Left forelimb (tissue), 1 donor: ENCODE results near the gene FAM50A.
"Not testable (repeated sequence)": the region's sequence is repeated elsewhere in the genome, so short reads cannot be mapped to it uniquely, and the experiment has no call there.

Experiments
- DNase-seq: peaks from one replicate; pipeline ENCODE4 v3.0.0-alpha.2; 2018; ENCODE audit warnings: low spot score

FAM50A gene, protein sequence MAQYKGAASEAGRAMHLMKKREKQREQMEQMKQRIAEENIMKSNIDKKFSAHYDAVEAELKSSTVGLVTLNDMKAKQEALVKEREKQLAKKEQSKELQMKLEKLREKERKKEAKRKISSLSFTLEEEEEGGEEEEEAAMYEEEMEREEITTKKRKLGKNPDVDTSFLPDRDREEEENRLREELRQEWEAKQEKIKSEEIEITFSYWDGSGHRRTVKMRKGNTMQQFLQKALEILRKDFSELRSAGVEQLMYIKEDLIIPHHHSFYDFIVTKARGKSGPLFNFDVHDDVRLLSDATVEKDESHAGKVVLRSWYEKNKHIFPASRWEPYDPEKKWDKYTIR

DNA sequence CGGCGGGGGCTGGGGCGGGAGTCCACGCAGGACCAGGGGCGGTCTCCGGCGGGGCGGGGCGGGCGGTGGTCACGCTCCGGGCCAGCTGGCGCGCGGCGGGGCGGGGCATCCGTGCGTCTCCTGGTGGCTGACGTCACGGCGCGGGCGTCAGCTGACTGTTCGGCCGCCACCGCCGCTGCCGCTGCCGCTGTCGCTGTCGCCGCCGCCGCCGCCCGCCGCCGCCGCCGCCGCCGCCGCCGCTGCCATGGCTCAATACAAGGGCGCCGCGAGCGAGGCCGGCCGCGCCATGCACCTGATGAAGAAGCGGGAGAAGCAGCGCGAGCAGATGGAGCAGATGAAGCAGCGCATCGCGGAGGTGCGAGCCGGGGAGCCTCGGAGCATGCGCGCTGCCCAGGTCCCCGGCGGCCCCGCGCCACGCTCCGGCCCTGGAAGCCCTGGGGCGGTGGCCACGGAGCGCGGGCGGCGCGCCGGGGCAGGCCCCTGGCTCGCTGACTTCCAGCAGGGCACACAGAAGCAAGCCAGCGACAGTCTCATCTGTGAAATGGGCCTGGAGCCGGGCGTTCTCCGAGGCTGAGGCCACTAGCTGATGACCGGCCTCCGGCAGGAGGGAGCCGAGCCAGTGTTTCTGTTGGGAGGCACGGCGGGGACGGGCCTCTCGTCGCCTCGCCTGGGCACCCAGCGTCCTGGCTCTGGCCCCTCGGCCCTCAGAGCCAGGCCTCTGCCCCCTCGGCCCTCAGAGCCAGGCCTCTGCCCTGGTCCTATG, at the start of gene FAM50A:
Gene FAM50A (plus strand): TSS at position 150 of the 763 bp plus-strand sequence. CDS start 95 bp downstream, at position 245.
- DNase-seq, result peak; percentile 81

DNA sequence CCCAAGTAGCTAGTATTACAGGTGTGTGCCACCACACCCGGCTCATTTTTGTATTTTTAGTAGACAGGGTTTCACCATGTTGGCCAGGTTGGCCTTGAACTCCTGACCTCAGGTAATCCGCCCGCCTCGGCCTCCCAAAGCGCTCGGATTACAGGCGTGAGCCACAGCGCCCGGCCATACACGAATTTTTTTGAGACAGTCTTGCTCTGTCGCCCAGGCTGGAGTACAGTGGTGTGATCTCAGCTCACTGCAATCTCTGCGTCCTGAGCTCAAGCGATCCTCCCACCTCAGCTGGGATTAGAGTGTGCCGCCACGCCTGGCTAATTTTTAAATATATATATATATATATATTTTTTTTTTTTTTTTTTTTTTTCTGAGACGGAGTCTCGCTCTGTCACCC, 47.6 kb upstream of the FAM50A start:
- DNase-seq, result not testable (repeated sequence)

DNA sequence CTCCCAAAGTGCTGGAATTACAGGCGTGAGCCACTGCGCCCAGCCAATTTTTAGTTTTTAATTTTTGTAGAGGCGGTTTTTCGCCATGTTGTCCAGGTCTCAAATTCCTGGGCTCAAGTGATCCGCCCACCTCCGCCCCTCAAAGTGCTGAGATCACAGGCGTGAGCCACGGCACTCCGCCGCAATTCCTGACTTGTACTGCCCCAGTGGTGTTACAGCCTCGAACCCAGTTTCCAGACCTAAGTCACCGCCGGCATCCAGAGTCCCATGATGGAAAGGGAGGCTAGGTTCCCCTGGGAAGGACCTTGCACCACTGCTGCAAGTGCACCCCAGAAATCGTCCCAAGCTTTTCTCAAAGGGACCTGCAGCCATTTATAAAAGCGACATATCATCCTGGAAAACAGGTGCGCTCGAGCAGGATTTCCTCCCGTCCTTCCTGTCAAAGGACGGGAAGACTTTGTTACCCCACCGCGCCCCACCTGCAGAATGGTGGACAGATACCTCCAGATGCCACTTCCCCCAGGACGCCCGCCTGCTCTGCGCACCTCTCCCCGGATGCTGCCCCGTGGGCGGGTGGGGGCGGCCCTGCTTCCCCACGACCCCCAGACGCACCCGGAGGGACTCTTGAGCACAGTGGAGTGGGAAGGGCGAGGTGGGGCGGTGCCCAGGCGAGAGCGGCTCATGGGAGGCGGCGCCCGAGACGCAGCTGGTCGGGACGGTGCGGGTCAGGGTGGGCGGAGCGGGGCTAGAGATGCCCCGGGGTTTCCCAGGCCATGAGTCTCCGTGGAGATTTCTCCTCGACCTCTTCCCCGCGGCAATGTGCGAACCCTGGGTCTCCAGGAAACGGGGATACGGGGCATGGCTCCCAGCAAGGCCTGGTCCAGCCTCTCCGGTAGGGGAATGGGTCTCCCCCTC, 46.7 kb upstream of the FAM50A start:
- DNase-seq, result peak; percentile 66

DNA sequence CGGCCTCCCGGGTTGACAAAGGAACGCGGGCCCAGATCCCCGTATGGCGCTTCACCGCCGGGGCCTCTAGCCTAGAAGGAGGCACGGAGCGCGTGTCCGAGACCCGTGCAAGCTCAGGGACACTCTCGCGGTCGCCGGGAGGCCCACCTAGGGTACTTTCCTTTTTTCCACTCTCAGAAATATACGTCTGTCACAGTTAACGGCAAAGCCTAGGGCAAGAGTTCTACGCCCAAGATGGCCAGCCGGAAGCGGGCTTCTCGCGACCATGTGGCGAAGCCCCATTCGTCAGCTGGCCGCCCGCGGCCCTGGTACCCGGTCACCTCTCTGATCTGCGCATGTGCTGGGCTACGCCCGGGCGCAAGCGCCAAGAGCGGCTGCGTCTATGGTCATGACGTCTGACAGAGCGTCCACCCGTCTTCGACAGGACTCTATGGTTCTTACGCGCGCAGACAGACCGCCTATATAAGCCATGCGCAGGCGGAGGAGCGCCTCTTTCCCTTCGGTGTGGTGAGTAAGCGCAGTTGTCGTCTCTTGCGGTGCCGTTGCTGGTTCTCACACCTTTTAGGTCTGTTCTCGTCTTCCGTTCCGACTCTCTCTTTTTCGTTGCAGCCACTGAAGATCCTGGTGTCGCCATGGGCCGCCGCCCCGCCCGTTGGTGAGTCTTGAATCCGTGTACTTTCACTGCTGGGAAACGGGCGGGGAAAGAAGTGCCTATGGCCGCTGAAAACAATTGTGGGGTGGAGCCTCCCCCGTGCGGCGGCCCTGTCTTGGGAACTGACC, 45.9 kb upstream of the FAM50A start, which contains the start of gene RPL10:
Gene RPL10 (plus strand): TSS at position 490 of the 780 bp plus-strand sequence. CDS start 143 bp downstream, at position 633.
- DNase-seq, result peak; percentile 94

DNA sequence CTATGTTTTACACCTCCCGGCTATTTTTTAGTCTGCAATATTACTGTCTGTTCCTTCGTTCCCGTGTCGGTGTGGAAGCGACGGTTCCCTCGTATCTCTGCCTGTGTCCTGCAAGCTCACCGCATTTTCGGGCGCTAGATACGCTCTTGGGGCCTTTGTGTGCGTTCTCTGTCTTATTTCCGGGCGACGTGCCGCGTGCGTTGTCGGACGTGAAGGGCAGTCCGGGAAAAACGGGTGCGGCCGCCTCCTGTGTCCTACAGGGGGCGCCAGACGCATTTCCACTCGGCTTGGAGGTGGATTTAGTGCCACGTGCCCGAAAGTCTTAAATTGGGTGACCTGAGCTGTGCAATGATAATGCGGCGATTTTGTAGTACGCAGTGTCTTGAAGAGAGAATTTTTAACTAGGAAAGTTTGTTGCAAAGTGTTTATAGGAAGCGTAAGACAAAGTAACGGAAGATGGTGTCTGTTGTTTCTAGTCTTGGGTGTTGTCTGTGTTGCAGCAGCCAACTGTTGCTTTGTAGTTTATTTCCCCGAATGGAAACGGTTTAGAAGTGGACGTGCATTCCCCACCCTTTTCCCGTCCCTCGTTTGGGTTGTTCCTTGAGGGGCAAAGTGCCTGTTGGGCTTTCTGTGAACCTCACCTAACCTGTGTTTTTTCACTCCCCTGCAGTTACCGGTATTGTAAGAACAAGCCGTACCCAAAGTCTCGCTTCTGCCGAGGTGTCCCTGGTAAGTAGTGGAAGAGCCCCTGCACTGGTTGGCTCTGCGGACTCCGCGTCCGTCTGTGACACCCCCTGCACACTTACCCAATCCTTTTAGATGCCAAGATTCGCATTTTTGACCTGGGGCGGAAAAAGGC, 45.0 kb upstream of the FAM50A start:
- peak; percentile 86 for DNase-seq

DNA sequence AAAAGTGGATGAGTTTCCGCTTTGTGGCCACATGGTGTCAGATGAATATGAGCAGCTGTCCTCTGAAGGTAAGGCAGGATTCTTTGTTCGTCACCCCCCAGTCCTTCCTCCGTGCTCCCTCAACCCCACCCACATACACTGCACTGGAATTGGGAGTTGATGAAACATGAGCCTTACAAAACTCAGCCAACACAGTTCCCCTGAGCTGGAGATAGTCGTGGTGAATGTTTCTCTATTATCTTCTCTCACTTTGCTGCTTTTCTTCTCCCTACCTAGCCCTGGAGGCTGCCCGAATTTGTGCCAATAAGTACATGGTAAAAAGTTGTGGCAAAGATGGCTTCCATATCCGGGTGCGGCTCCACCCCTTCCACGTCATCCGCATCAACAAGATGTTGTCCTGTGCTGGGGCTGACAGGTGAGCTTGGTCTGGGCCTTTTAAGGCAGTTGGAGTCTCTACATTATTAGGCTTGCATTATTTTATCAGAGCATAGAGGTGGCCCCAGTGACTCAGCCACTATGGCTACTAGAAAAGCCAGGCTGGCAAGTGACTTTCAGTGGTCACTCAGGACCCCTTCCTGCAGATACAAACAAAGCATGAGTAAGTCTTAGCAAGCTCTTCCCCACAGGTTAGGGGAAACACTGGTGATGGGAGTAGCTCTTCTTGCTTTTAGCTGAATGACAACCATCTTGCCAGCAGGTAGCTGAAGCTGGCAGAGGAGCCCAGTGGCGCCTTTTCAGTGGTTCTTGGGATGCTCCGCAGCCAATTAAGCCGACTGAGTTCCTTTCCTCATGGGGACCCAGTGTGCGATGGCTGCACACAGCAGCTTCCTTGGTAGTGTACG, 44.2 kb upstream of the FAM50A start:
- no peak for DNase-seq

DNA sequence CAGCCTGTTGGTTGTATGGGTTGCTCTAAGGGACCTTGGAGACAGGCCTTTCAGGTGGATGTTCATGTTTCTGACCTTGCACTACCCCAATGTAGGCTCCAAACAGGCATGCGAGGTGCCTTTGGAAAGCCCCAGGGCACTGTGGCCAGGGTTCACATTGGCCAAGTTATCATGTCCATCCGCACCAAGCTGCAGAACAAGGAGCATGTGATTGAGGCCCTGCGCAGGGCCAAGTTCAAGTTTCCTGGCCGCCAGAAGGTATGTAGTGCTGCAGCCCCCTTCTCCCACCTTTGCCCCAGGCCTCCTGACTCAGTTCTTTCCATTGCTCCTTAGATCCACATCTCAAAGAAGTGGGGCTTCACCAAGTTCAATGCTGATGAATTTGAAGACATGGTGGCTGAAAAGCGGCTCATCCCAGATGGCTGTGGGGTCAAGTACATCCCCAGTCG, 43.5 kb upstream of the FAM50A start:
- DNase-seq, result not testable (repeated sequence)

DNA sequence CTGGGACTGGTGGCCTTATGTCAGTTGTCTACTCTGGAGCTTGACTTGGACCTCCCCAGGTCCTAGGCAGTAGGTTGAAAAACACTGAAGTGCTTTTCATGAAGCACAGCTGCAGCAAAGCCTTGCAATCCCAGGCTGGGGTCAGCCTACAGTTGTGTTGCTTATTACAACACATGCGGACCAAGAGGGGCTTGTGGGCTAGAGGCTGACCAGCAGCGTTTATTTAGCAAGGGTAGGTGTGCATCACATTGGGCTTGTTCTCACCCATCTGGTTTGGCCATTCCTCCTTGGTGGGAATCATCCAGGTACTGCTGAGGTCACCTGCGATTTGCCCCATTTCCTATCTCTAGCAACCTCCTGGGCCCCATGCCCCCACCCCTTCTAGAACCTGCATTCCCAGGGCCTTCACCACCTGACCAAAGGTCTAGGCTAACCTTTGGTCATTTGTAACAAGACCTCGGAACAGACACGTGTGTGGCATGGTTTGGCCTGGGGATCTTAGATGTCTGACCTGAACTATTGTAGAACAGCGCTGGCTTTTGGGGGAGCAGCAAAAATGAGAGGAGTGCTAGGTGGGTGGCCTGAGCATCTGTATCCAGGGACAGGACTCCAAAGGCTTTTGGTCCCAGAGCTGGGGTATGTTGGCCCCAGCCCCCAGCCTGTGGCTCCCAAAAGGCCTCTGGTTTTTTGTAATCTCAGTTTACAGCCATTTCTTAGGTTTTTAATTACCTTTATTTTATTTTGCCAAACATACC, 42.7 kb upstream of the FAM50A start:
- DNase-seq, result no peak

DNA sequence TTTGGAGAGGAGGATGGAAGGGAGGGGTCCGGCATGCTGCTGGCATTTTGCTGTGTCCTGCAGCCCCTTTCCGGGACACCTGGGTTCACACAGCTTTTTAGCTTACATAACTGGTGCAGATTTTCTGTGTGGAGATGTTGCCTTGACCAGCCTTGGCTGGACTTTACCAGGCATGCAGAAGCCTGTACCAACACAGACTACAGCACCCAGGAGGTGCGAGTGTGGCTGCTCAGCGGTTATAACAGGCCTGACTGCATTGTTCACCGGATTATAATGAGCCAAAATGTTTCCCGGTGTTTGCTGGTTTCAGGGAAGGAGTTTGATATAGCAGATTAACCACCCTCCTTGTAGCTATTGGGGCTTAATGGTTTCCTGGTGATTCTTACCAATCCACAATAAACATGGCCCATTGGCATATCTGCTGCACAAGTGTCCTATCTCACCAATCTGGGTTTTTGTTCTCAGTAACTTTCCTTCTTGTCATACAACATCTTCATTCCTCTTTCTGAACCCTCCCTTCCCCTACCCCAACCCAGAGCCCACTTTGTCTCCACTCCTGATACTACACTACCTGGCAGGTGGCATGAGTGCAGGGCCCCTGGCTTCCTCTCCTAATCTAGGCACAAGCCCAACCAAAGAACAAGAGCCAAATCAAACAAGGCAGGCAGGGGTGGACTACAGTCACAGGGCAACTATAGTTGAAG, 41.9 kb upstream of the FAM50A start:
- no peak for DNase-seq

DNA sequence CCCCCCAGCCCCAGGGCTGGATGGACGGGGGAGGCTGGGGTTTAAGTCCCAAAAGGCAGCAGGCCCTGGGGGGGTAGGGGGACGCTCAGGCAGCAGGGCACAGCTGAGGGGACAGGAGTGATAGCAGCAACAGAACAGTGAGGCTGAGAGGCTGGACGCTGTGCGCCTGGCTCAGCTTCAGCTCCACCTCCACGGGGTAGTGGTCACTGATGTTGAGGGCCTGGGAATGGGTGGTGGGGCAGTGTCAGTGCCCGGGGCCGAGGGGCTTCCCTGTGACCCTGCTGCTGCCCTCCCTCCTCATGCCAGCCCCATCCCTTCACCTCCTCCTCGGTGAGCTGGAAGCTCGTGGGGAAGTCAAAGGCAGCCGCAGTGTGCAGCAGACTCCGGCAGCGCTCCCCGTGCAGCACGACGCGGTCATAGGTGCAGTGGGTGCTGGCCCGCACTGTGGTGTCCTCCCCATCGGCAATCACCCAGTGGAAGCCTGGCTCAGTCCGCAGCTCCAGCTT, 41.3 kb upstream of the FAM50A start:
- DNase-seq, result no peak

DNA sequence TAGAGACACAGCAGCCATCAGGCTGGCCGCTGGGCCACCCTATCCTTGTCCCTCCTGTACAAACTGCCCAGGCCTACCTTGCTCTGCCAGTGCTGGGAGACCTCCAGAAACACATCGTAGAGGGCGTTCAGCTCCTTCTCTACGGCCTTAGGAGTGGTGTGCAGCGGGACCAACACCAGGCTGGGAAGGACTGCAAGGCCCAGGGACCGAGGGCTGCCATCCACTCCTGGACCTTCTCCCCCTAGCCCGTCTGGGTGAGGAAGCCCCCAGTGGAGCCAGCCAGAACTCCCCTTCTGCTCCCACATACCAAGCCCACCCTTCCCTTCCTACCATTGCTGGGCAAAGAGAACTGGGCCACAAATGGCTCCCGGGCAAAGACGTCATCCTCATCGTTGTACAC, 40.7 kb upstream of the FAM50A start:
- no peak for DNase-seq

DNA sequence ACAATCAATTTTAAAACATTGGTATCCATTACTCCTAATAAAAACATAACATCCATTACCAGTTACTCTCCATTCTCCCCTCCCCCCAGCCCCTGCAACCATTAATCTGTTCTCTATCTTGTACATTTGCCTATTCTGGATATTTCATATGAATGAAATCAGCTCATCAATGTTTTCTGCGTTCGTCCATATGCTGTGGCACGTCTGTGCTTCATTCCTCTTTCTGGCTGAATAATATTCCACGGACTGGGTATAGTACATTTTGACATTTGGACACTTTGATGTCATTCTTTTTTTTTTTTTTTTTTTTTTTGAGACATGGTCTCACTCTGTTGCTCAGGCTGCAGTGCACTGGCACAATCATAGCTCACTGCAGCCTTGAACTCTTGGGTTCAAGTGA, 40.1 kb upstream of the FAM50A start:
- no peak for DNase-seq

DNA sequence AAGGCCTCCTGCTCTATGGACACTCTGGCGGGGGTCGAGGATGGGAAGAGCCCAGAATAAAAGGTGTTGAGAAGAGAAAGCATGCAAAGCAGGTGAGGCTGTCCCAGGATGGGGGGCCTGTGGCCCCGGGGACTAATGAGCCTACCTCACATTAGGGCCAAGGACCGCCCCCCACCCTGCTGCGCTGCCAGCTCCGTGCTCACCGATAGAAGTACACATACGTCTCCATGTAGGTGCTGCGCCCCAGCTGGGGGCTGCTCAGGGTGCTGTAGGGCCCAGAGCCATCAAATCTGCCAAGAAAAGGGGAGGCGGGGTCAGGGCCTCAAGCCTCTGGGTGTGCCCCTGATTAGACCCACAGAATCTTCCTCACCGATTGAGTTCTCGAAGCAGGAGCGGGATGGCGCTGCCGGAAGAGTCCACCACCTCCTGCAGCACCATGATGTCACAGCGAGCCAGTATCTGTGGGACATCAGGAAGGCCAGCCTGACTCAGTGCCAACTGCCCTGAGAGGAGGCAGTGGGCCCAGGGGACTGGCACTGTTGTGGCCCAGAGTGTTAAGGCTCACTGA, 39.2 kb upstream of the FAM50A start:
- no peak for DNase-seq

DNA sequence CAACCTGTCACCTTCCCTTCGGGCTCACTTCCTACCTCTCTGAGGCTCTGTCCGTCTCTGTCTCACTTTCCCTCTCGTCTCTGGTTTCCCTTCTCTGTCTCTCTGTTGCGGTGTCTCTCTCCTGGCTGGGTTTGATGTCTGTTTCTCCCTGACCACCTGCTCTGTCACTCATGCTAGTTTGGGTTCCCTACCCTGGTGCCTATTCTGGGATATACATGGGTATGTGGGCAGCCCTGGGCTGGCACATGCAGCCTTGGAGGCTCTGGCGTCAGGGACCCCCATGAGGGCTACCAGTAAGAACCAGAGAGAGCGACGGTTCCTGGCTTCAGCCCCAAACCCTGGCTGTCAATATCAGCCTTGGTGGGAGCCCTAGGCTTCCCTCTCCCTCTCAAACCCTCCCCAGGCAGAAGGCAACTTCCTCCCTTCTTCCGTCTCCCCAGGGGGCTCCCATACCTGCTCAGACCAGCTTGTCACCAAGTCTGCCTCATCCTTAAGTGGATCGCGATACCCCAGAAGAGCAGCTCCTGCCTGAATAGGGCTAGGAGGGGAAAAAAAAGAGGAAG, 35.2 kb upstream of the FAM50A start:
- DNase-seq, result no peak

DNA sequence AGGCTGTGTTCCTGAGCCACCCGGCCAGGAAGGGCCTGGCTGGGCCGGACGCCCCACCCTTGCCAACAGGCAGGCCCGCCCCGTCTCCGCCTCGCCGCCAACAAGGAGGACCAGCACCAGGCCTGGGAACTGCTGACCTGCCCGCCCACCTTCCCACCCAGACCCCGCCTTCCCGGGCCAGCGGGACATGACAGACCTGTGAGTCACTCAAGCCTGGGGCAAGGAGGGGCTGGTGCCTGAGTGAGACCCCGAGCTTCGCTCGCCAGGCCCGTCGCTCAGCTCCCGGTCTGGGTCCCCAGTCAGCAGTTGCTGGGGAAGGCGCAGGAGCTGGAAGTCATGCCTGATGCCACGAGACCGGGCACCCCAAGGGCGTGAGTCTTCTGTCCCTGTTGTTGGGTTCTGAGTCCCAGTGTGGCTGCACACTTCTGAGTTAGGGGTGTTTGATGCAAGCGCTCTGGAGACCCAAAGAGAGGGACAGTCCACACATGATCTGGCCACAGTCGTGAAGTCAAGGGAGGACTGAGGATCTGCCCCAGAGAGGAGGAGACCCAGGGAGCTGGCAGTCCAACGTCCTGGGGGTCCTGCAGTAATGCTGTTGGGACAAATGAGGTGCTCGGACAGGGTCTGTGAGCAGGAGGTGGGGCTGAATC, 34.6 kb upstream of the FAM50A start, which contains the start of gene DNASE1L1:
Gene DNASE1L1 (minus strand): TSS at position 33 of the 650 bp plus-strand sequence. CDS start 3,686 bp downstream, outside the sequence.
- DNase-seq, result no peak

DNA sequence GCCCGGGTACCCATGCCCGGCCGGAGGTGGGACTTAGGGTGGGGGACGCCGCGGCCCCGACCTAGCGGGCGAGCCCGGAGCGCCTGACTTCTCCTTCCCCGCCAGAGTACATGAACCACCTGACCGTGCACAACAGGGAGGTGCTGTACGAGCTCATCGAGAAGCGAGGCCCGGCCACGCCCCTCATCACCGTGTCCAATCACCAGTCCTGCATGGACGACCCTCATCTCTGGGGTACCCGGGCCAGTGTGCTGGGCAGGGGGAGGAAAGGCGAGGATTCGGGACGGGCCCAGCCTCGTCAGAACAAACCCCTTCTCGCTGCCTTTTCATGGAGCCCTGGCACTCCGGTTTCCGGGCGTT, 32.0 kb upstream of the FAM50A start:
- no peak for DNase-seq
